Activated gamma-delta T cell (primary cell): ENCODE results near the gene MS4A5.
"Not testable (repeated sequence)": the region's sequence is repeated elsewhere in the genome, so short reads cannot be mapped to it uniquely, and the experiment has no call there.

ENCODE experiments used
- DNase-seq: peaks from one replicate; lab custom pipeline; 2025; lab: John Stamatoyannopoulos, UW
- total RNA-seq, 2 donors: gene quantifications; one replicate each; lab custom pipeline; 2026; lab: John Stamatoyannopoulos, UW

Gene MS4A5
- total RNA-seq, result 0 reads per million in 2 donors

DNA sequence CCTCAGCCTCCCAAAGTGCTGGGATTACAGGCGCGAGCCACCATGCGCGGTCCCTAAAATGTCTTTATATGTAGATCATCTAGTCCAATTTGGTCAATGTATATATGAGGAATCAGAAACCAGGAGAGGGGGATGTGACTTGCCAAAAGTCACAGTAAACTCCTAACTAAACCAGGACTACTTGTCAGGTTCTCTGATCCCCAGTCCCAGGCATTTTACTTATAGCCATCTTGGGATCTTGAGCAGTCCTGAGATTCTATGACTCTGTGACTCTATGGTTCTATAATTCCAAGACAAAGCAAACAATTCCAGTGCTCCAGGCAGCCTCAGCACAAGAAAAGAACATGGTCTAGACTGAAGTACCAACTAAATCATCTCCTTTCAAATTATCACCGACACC is at the start of gene MS4A5:
MS4A5 (plus strand) TSS at position 301 of the 400 bp plus-strand sequence. CDS start 103 bp downstream, outside the sequence.
- DNase-seq, result no peak

DNA sequence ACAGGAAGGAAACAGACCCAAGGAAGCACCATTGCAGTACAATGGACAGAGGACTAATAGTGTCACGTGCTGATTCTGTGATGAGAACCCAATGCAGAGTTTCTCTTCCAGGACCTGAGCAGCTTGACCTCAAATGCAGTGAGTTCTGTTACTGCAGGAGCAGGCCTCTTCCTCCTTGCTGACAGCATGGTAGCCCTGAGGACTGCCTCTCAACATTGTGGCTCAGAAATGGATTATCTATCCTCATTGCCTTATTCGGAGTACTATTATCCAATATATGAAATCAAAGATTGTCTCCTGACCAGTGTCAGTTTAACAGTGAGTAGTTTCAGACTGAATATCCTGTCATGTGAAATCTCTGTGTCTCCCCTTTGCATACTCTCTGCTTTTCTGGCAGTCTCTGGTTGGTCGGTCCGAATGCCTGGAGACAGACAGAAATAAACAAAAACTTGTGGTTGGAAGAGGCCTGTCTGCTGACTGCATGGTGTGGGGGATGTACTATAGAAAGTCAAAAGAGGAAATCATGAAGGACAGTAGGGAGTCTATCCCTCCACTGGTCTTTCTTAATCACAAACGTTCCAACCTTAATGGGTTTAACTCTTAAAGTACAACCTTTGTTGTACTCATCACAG is 40.0 kb upstream of the MS4A5 start:
- no peak for DNase-seq

DNA sequence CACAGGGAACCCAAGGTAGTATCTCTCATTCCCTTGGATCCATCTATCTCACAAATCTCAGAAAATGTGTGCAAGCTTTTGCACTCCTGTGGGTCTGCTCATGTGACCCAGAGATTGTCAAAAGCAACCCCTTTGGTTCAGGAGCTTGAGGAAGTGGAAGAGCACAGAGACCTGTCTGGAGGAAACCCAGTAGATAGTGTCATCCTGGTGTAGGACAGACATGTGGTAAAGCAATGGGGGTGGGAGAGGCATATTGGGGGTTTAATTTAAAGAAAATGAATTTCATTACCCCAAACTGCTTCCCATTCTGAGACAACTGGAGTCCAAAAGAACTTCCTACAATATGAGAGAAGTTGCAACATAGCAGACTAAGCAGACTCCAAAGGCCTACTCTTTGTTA is 39.0 kb upstream of the MS4A5 start:
- DNase-seq, result no peak

GRCh38 chr11:60392361-60392760 is 37.0 kb upstream of the MS4A5 start:
- DNase-seq, result no peak

DNA sequence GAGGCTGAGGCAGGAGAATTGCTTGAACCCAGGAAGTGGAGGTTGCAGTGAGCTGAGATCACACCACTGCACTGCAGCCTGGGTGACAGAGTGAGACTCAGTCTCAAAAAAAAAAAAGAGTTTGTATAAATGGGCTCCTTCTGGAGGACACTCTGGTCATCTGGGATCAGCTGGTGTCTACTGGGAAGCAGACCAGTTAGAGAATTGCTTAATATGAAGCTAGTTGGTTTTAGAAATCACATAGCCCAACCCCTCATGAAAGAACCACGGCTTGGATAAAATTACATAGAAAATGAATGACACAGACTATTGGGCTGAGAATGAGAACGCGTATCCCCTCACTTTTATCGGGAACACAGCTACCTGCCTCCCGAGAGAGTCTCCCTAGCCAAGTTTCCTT is 36.4 kb upstream of the MS4A5 start:
- no peak for DNase-seq

GRCh38 chr11:60394666-60395380 is 34.5 kb upstream of the MS4A5 start:
- DNase-seq, result no peak

- DNase-seq, result no peak
Measured at GRCh38 chr11:60396382-60396781, 33.0 kb upstream of the MS4A5 start, which contains the start of gene MS4A14. TSS of gene MS4A14 (plus strand) at chr11:60396459. CDS start at chr11:60396579, 120 bp downstream.

DNA sequence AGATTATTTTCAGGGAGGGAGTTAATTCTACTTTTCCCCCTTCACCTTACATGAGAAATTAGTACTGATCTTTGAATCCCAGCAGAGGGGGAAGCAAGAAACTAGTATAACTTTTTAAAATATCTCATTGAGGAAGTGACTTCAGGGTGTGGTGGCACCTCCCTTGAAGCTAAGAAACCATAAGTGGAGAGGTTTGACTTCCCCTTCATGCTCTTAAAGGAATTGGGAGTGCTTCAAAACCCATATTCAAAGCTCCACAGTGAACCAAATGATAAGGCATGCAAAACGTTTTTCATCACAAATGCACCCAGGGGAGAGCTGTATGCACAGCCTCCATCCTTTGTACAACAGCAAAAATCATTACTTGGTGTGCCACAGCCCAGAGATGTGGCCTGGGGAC is 32.6 kb upstream of the MS4A5 start:
- DNase-seq, result no peak

GRCh38 chr11:60420015-60420414 is 9.4 kb upstream of the MS4A5 start:
- no peak for DNase-seq

GRCh38 chr11:60422609-60423008 is 6.8 kb upstream of the MS4A5 start:
- no peak for DNase-seq

DNA sequence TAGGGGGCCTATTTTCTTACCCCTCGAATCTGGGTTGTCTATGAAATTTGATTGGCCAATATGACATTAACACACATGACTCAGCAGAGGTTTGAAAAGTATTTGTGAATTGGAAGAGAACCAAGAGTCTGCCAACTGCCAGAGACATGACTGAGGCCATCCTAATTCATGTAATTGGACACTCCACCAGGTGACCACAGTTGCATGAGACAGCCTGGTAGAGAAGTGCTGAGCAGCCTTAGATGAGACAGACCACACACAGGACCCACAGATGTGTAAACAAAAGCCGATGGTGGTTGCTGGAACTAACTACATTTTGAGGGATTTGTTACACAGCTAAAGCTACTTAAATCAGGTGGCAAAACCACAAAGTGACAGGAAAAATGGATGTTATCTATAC is 855 bp upstream of the MS4A5 start:
- DNase-seq, result no peak

DNA sequence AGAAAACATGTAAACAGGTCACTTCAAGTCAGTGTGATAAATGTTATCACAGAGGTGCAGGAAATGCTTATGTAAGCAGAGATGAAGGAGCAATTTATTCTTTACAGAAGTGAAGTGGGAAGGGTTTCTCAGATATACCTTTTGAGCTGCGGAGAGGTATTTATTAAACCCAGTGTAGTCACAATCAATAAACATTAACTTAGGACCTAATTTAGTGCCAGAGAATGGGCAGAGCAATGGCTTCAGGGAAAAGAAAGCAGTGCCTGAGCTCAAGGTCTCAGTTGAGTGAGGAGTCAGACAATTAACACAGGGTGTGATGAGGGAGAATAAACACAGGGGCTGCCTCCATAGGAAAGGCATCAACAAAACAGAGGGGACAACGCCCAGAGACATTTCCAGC is 1.9 kb downstream of the MS4A5 start:
- no peak for DNase-seq

DNA sequence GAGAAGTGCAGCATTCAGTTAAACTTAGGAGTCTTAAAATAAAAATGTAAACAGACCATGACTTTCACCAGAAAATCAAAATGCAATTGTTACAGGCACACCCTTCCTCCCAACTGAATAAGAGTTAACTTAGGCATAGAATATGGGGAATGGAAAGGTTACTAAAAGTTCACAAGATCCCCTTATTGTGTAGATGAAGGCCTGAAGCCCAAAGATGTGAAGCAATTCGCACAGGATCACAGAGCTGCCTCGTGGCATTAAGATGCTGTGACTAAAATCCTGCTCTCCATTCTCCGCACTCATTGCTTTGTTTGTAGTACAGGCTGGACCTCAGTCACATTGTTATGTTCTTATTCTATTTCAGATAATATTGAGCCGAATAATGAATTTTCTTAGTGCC is 4.0 kb downstream of the MS4A5 start:
- DNase-seq, result no peak

DNA sequence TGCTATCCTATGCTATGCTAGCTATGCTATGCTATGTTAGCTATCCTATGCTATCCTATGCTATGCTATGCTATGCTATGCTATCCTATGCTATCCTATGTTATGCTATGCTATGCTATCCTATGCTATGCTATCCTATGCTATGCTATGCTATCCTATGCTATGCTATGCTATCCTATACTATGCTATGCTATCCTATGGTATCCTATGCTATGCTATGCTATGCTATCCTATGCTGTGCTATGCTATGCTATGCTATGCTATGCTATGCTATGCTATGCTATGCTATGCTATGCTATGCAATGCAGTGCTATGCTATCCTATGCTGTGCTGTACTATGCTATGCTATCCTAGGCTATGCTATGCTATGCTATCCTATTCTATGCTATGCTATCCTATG is 17.7 kb downstream of the MS4A5 start:
- DNase-seq, result no peak

DNA sequence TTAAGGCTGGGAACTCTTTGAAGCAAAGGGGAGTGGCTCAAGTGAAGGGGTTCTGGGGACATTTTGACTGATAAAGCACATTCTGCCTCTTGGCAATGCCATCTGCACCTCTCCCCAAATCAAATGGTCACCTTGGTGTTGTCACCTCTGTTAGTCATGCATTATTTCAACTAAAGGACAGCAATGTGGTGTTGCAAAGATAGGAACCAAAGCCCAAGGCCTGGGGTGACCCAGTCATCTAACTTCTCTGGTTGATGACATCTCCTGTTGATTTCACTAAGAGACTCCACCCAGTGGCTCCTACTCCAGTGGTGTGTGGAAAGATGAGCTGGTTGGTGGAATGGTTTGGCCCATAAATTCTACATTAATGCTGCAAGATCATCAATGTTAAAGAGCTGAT is 18.5 kb downstream of the MS4A5 start:
- no peak for DNase-seq

GRCh38 chr11:60451185-60451584 is 21.8 kb downstream of the MS4A5 start:
- DNase-seq, result not testable (repeated sequence)

DNA sequence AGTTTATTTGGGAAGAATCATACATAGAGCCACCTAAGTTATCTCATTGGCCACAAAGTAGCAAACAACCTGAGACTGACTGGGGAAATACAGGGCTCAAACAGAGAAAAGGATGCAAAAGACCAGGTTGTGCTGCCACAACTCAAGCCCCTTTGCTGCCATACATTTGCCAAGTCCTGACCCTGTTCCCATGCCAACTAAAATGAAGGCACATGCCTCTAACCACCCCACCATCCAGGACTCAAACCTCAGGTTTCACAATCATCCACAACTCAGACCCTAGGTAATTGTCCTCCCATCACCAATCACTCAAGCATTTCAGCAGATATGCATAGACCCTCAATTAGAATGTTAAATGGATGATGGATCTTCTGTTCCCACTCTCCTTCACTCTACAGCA is 24.8 kb downstream of the MS4A5 start:
- no peak for DNase-seq

GRCh38 chr11:60455531-60456042 is 26.2 kb downstream of the MS4A5 start, which contains the start of gene MS4A1:
TSS of gene MS4A1 (plus strand) at chr11:60455847. CDS start at chr11:60462375, 6,528 bp downstream.
- DNase-seq, result no peak

GRCh38 chr11:60457576-60457975 is 28.2 kb downstream of the MS4A5 start:
- DNase-seq, result no peak

- DNase-seq, result no peak
Measured at GRCh38 chr11:60459345-60459744, 30.0 kb downstream of the MS4A5 start.

DNA sequence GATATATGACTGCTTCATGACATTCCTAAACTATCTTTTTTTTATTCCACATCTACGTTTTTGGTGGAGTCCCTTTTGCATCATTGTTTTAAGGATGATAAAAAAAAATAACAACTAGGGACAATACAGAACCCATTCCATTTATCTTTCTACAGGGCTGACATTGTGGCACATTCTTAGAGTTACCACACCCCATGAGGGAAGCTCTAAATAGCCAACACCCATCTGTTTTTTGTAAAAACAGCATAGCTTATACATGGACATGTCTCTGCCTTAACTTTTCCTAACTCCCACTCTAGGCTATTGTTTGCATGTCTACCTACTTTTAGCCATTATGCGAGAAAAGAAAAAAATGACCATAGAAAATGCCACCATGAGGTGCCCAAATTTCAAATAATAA is 39.5 kb downstream of the MS4A5 start:
- no peak for DNase-seq

GRCh38 chr11:60469723-60470122 is 40.4 kb downstream of the MS4A5 start:
- DNase-seq, result no peak

DNA sequence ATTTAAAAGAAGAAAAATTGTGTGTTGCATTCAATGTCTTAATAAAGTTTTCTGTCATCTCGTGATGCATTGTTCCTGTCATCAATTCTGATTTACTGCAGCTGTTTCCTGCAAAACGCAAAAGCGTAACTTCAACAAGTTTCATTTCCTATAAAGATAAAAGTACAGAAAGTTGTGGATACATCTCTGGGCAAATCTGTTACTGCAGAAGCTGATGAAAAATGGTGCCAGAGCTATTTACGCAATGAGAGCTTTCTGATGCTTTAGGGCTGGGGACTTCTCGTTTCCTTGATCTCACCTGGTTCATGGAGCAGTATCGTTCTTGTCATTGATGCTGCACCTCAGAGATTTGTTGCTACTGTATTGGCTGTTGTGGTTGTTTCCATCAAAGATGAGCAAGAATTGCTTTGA is 47.7 kb downstream of the MS4A5 start:
- no peak for DNase-seq
